Measurements from ENCODE around the gene NCAM2.

NCAM2 gene

GRCh38 chr21:21458124-21458631 lies 460.0 kb downstream of the NCAM2 start:
- no peak for DNase-seq (ENCODE audit: low spot score)
- TF ChIP-seq CTCF (IDR thresholded peaks at IDR 0.05; ENCODE audit: extremely low read depth, missing control alignments), result no peak

- DNase-seq (ENCODE audit: low spot score), result no peak
- no peak for TF ChIP-seq CTCF (IDR thresholded peaks at IDR 0.05; ENCODE audit: extremely low read depth, missing control alignments)
These were observed 462.8 kb downstream of the NCAM2 start for GRCh38 chr21:21460979-21461378.

GRCh38 chr21:21463456-21463855 lies 465.2 kb downstream of the NCAM2 start:
- no peak for TF ChIP-seq CTCF (IDR thresholded peaks at IDR 0.05; ENCODE audit: extremely low read depth, missing control alignments)
- DNase-seq (ENCODE audit: low spot score), result no peak

DNA sequence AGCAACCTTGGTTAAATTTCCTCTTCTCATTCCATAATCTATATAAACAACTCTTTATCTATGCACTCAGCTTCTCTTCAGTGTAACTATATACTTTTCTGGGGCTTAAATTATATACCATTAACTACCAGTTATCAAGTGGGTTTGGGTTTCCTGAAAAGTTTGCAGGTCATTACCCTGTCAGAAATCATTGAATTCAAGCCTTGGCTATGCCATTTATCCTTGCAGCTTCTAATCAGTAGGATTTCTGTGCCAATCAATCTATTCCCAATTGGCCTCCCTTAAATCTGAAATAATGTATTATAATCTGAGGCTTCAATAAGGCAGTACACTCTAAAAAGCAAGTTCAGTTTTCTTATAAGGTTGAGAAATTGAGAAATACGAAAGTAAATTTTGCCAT lies 466.5 kb downstream of the NCAM2 start:
- DNase-seq (ENCODE audit: low spot score), result no peak
- no peak for TF ChIP-seq CTCF (IDR thresholded peaks at IDR 0.05; ENCODE audit: extremely low read depth, missing control alignments)

GRCh38 chr21:21466752-21467151 lies 468.5 kb downstream of the NCAM2 start:
- DNase-seq (ENCODE audit: low spot score), result no peak
- no peak for TF ChIP-seq CTCF (IDR thresholded peaks at IDR 0.05; ENCODE audit: extremely low read depth, missing control alignments)

- no peak for TF ChIP-seq CTCF (IDR thresholded peaks at IDR 0.05; ENCODE audit: extremely low read depth, missing control alignments)
- no peak for DNase-seq (ENCODE audit: low spot score)
These were observed 469.8 kb downstream of the NCAM2 start for GRCh38 chr21:21468003-21468402.

DNA sequence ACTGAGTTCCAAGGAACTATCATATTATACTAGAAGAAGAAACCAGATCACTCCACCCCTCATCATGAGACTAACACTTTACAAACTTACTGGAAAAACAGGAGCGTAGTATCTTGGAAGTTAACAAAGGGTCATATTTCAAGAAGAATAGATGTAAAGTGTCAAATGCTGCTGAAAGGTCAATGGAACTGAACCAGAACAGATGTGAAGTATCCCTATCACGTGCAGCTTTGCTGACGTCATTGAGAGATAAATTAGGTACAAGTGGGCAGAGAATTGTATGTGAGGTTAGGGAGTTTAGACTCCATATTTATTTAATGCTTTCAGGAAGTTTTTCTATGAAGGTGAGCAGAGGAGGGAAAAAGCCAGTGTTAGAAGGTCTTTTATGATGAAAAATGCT lies 483.0 kb downstream of the NCAM2 start:
- TF ChIP-seq CTCF (IDR thresholded peaks at IDR 0.05; ENCODE audit: extremely low read depth, missing control alignments), result no peak
- no peak for DNase-seq (ENCODE audit: low spot score)
